Endothelial cell of umbilical vein (primary cell): Measurements from ENCODE around the gene TMEM209. TPM values are rescaled to one million over a fixed set of nuclear protein-coding genes. Genes with fewer than 3 reads are reported as not detected.

Source experiments
- BruUV-seq: library from RNA; stranded (reverse); fragments of 400-500 nt; replicated peaks from 2 replicates; lab custom pipeline; 2021; lab: Mats Ljungman, UMichigan
- CTCF ChIA-PET: fragments of 300-600, 350-600 bp; sonication (Branson Sonifier 250); formaldehyde crosslinking; loops from one replicate; lab custom pipeline; 2021; ENCODE audit warnings: antibody characterized with exemption, inconsistent platforms; lab: Charles Lee
- POLR2A ChIA-PET: fragments of 300-600, 350-600 bp; sonication (Branson Sonifier 250); formaldehyde crosslinking; loops from one replicate; lab custom pipeline; 2021; ENCODE audit warnings: antibody characterized with exemption, inconsistent platforms; lab: Charles Lee
- DNase-seq: peaks from one replicate; pipeline ENCODE4 v3.0.0-alpha.2; 2011; ENCODE audit warnings: low read depth, low spot score
- FAIRE-seq: peaks from 2 replicates; lab custom pipeline; 2011; peaks lifted over from hg19 to GRCh38; lab: Jason Lieb, UNC
- H2AFZ ChIP-seq: 2 replicates; pipeline ENCODE4 v1.6.0; 2012; ENCODE audit warnings: low read depth, low read length, control low read depth, inconsistent platforms
- H3K27ac ChIP-seq: 2 replicates; pipeline ENCODE4 v1.5.1; 2011; ENCODE audit warnings: low read depth, mild to moderate bottlenecking, control low read depth, low read length, moderate library complexity; ENCODE audit not compliant: insufficient read depth
- H3K27me3 ChIP-seq, 2 experiments: 2 replicates each; pipeline versions ENCODE4 v1.6.0 to v1.6.1; 2011; ENCODE audit warnings: low read length in 2 of 2, mixed read lengths in 1 of 2; ENCODE audit not compliant: control insufficient read depth in 2 of 2, insufficient read depth in 2 of 2
- H3K36me3 ChIP-seq, 2 experiments: 2 replicates in 1 of 2; 3 replicates in 1 of 2; pipeline ENCODE4 v1.5.1; 2011; ENCODE audit warnings: low read length in 2 of 2, mild to moderate bottlenecking in 1 of 2, moderate library complexity in 1 of 2; ENCODE audit not compliant: control insufficient read depth in 2 of 2, insufficient read depth in 2 of 2; ENCODE audit errors: extremely low read depth in 1 of 2
- H3K4me1 ChIP-seq: 3 replicates; pipeline ENCODE4 v1.5.1; 2011; ENCODE audit warnings: mild to moderate bottlenecking, low read length; ENCODE audit not compliant: control insufficient read depth, insufficient read depth; ENCODE audit errors: extremely low read depth
- H3K4me2 ChIP-seq: 2 replicates; pipeline ENCODE4 v1.6.1; 2011; ENCODE audit warnings: low read length, control low read depth, mixed read lengths; ENCODE audit not compliant: insufficient read depth
- H3K4me3 ChIP-seq, 3 experiments: fragments of 200-600 bp in 1 of 3; sonication (generic), shearing (Covaris generic) in 1 of 3; replicated peaks in 1 of 3; 2 replicates each; pipeline ENCODE4 v1.5.1; 2011 to 2016; ENCODE audit warnings: control low read depth in 3 of 3, low read length in 3 of 3, mild to moderate bottlenecking in 2 of 3, inconsistent platforms in 1 of 3, low read depth in 1 of 3, moderate library complexity in 1 of 3; ENCODE audit not compliant: insufficient read depth in 1 of 3
- H3K79me2 ChIP-seq: 2 replicates; pipeline ENCODE4 v1.6.0; 2012; ENCODE audit warnings: low read length, inconsistent platforms; ENCODE audit not compliant: control insufficient read depth, insufficient read depth
- H3K9ac ChIP-seq: replicated peaks from 2 replicates; pipeline ENCODE3; 2011; ENCODE audit warnings: low read length, control low read depth; ENCODE audit not compliant: insufficient read depth; ENCODE audit errors: extremely low read depth
- H3K9me1 ChIP-seq: replicated peaks from 3 replicates; pipeline ENCODE4 v1.6.0; 2011; ENCODE audit warnings: mild to moderate bottlenecking, low read length; ENCODE audit not compliant: control insufficient read depth, insufficient read depth; ENCODE audit errors: extremely low read depth
- H3K9me3 ChIP-seq: replicated peaks from 2 replicates; pipeline ENCODE4 v1.5.1; 2012; ENCODE audit warnings: low read length, inconsistent platforms; ENCODE audit not compliant: control insufficient read depth, insufficient read depth
- H4K20me1 ChIP-seq: replicated peaks from 2 replicates; pipeline ENCODE3; 2011; ENCODE audit warnings: mild to moderate bottlenecking, low read length; ENCODE audit not compliant: control insufficient read depth, insufficient read depth; ENCODE audit errors: extremely low read depth
- EZH2 ChIP-seq: IDR thresholded peaks from 2 replicates; pipeline ENCODE4 v1.6.1; 2012; ENCODE audit warnings: borderline replicate concordance, low read depth, mild to moderate bottlenecking, moderate library complexity, low read length, inconsistent platforms; ENCODE audit not compliant: severe bottlenecking
- FOS ChIP-seq: IDR thresholded peaks from 2 replicates; pipeline ENCODE4 v1.6.1; 2011; ENCODE audit warnings: mild to moderate bottlenecking, low read length, moderate library complexity, borderline replicate concordance; ENCODE audit not compliant: insufficient read depth
- GATA2 ChIP-seq: IDR thresholded peaks from 2 replicates; pipeline ENCODE4 v1.7.0; 2011; ENCODE audit warnings: low read depth, mild to moderate bottlenecking, moderate library complexity, mixed read lengths, low read length; ENCODE audit not compliant: insufficient read length, insufficient read depth
- JUN ChIP-seq: IDR thresholded peaks from 2 replicates; pipeline ENCODE4 v1.6.1; 2011; ENCODE audit warnings: borderline replicate concordance, low read depth; ENCODE audit not compliant: insufficient read length, insufficient read depth
- MYC ChIP-seq: IDR thresholded peaks from one replicate; pipeline ENCODE4 v1.6.1; 2011; ENCODE audit warnings: mild to moderate bottlenecking, low read depth, low read length
- POLR2A ChIP-seq: IDR thresholded peaks from 2 replicates; pipeline ENCODE4 v1.6.1; 2012; ENCODE audit warnings: low read depth, mild to moderate bottlenecking, control low read depth, low read length
- POLR2AphosphoS5 ChIP-seq: IDR thresholded peaks from 2 replicates; pipeline ENCODE4 v1.6.1; 2012; ENCODE audit warnings: low read depth, mild to moderate bottlenecking, control low read depth, low read length, moderate library complexity; ENCODE audit not compliant: insufficient read depth
- dilution Hi-C: fragments of 300-500 bp; cut with MboI; formaldehyde crosslinking; loops from one replicate; pipeline ENCODE4 v1.15.0; 2019; ENCODE audit warnings: low sequenced_read_pairs; ENCODE audit not compliant: extremely low pct_ligation_motif_present
- intact Hi-C: fragments of 100-400 bp; cut with micrococcal nuclease; formaldehyde crosslinking; loops from one replicate; pipeline ENCODE4 v1.10.0; 2022
- polyA plus RNA-seq, 4 experiments: library from polyadenylated mRNA; depleted of rRNA in 3 of 4; stranded (reverse) in 3 of 4; unstranded in 1 of 4; fragments of >200 nt; gene quantifications; 2 replicates each; pipeline versions ENCODE4 v1.2.1 to v1.2.3, GENCODE V29; 2011 to 2012; ENCODE audit warnings: missing spikeins in 1 of 4
- total RNA-seq: library from RNA; stranded (reverse); gene quantifications from 2 replicates; pipeline ENCODE4 v1.2.3, GENCODE V29; 2021
- TF ChIP-seq, protein P1 (sequence below), 2 donors: IDR thresholded peaks; 1 replicate in 1 of 2; 2 replicates in 1 of 2; pipeline ENCODE4 v1.5.1; 2011; ENCODE audit warnings: low read length in 2 of 2, mild to moderate bottlenecking in 2 of 2, moderate library complexity in 2 of 2, control low read depth in 1 of 2, inconsistent platforms in 1 of 2, low read depth in 1 of 2; ENCODE audit not compliant: insufficient read depth in 1 of 2; ENCODE audit errors: extremely low read depth in 1 of 2
- TF ChIP-seq, protein P2 (sequence below): IDR thresholded peaks from 2 replicates; pipeline ENCODE4 v1.6.1; 2011; ENCODE audit not compliant: insufficient read depth, insufficient read length

The TMEM209 gene
- total and polyA plus RNA-seq, 2 donors (not counting 3 experiments of a cell fraction or from before 2014, with no cell fraction given), result 13.0 to 16.6 TPM

DNA sequence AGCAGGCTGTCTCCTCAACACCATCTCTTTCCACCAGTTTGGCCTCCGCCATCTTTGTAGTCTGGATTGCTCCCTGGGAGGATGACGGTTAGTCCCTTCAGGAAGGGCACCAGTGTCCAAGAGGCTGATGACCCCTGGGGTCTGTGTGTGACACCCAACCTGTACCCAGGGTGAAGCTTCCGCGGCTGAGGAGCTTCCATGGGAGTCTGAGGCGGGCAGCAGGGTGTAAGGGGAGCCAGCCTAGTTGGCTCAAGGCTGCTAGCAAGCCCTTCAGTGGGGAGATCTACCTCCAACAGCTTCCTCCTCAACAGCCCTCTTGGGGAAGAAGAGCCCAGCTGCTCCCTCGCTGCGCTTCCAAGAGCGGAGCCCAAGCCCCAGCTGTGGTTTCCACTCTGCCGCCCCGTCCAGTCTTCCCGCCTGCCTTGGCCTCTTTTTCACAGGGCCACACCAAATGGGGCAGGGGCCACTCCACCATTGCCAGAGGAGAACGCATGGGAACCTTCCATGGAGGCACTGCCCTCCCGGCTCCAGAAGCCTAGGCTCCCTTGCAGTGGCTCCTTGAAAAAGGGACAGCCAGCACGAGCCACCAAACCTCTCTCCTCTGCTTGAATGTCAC lies 57.4 kb downstream of the TMEM209 start:
- POLR2A ChIA-PET, result no interaction called here
- no peak overlapping the region for H3K4me3 ChIP-seq
- BruUV-seq, result no TSS peak
- dilution Hi-C loops (no loop called here), intact Hi-C loops (no loop called here)
- H3K9me1 ChIP-seq, result no peaks in the 10 kb centered on the region
- no peaks in the 10 kb centered on the region for H3K36me3 ChIP-seq
- H3K9me3 ChIP-seq, result no peaks in the 10 kb centered on the region
- no peak overlapping the region for H3K27ac ChIP-seq
- no peak for FAIRE-seq
- H3K4me2 ChIP-seq, result no peak overlapping the region
- DNase-seq, result no peak
- no peaks in the 10 kb centered on the region for H4K20me1 ChIP-seq
- no peaks in the 10 kb centered on the region for H3K27me3 ChIP-seq
- no peaks in the 10 kb centered on the region for H3K79me2 ChIP-seq
- TF ChIP-seq JUN (no peak), POLR2AphosphoS5 (no peak), FOS (no peak), POLR2A (no peak), GATA2 (no peak), MYC (no peak), EZH2 (no peak)
- TF ChIP-seq, protein P1, sequence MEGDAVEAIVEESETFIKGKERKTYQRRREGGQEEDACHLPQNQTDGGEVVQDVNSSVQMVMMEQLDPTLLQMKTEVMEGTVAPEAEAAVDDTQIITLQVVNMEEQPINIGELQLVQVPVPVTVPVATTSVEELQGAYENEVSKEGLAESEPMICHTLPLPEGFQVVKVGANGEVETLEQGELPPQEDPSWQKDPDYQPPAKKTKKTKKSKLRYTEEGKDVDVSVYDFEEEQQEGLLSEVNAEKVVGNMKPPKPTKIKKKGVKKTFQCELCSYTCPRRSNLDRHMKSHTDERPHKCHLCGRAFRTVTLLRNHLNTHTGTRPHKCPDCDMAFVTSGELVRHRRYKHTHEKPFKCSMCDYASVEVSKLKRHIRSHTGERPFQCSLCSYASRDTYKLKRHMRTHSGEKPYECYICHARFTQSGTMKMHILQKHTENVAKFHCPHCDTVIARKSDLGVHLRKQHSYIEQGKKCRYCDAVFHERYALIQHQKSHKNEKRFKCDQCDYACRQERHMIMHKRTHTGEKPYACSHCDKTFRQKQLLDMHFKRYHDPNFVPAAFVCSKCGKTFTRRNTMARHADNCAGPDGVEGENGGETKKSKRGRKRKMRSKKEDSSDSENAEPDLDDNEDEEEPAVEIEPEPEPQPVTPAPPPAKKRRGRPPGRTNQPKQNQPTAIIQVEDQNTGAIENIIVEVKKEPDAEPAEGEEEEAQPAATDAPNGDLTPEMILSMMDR (IDR thresholded peaks at IDR 0.05; ENCODE audit: extremely low read depth in 1 of 2, insufficient read depth in 1 of 2, low read depth in 1 of 2, low read length in 2 of 2), result no peak
- TF ChIP-seq, protein P2, sequence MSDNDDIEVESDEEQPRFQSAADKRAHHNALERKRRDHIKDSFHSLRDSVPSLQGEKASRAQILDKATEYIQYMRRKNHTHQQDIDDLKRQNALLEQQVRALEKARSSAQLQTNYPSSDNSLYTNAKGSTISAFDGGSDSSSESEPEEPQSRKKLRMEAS, result no peak
- CTCF ChIA-PET, result interaction anchor here (1.2 to 1.3 kb wide), 2 partner anchors 12 to 16 kb away, joined by 3 read pairs; no protein-coding TSS in a partner anchor
- no peak overlapping the region for H3K9ac ChIP-seq
- no peak overlapping the region for H2AFZ ChIP-seq
- H3K4me1 ChIP-seq, result peaks cover 2% of the 10 kb centered on the region
